Neural progenitor cell (in vitro differentiated cells): Measurements from ENCODE around the gene PLA1A. TPM values are rescaled to one million over a fixed set of nuclear protein-coding genes. Genes with fewer than 3 reads are reported as not detected.

Experiments used
- DNase-seq: peaks from one replicate; pipeline ENCODE4 v3.0.0-alpha.2; 2016; ENCODE audit warnings: low spot score
- H2AFZ ChIP-seq: fragments of 200-600 bp; sonication (generic); replicated peaks from 2 replicates; pipeline ENCODE4 v1.6.1; 2016; ENCODE audit warnings: antibody characterized with exemption
- H3F3A ChIP-seq: fragments of 200-600 bp; sonication (generic); 2 replicates; pipeline ENCODE4 v1.6.1; 2016; ENCODE audit warnings: antibody characterized with exemption, low read depth
- H3K27ac ChIP-seq: fragments of 200-600 bp; sonication (generic); 2 replicates; pipeline ENCODE4 v1.5.1; 2016; ENCODE audit warnings: mild to moderate bottlenecking
- H3K27me3 ChIP-seq: fragments of 200-600 bp; sonication (generic); 2 replicates; pipeline ENCODE4 v1.6.1; 2016; ENCODE audit warnings: mild to moderate bottlenecking, moderate library complexity
- H3K36me3 ChIP-seq: fragments of 200-600 bp; sonication (generic); 2 replicates; pipeline ENCODE4 v1.5.1; 2016
- H3K4me1 ChIP-seq: fragments of 200-600 bp; sonication (generic); 2 replicates; pipeline ENCODE4 v1.6.1; 2016; ENCODE audit warnings: mixed run types
- H3K4me2 ChIP-seq: fragments of 200-600 bp; sonication (generic); 2 replicates; pipeline ENCODE4 v1.6.1; 2016
- H3K4me3 ChIP-seq: fragments of 200-600 bp; sonication (generic); 2 replicates; pipeline ENCODE4 v1.5.1; 2016
- H3K79me2 ChIP-seq: fragments of 200-600 bp; sonication (generic); 2 replicates; pipeline ENCODE4 v1.6.1; 2016; ENCODE audit warnings: low read depth
- H3K9ac ChIP-seq: fragments of 200-600 bp; sonication (generic); 2 replicates; pipeline ENCODE4 v1.6.1; 2016
- H3K9me3 ChIP-seq: fragments of 200-600 bp; sonication (generic); 2 replicates; pipeline ENCODE4 v1.5.1; 2016; ENCODE audit warnings: low read depth
- H4K20me1 ChIP-seq: fragments of 200-600 bp; sonication (generic); 2 replicates; pipeline ENCODE4 v1.6.1; 2016; ENCODE audit warnings: low read depth
- H3K27ac Mint-ChIP-seq: 3 replicates; pipeline ENCODE4 v1.8.0; 2021; ENCODE audit warnings: mixed read lengths
- H3K27me3 Mint-ChIP-seq: 2 replicates; pipeline ENCODE4 v1.8.0; 2022; ENCODE audit warnings: low read depth, mild to moderate bottlenecking, inconsistent platforms, moderate library complexity, mixed read lengths; ENCODE audit not compliant: insufficient read depth
- H3K36me3 Mint-ChIP-seq: 3 replicates; pipeline ENCODE4 v1.8.0; 2021; ENCODE audit warnings: mixed read lengths
- H3K4me1 Mint-ChIP-seq: 3 replicates; pipeline ENCODE4 v1.8.0; 2021; ENCODE audit warnings: mixed read lengths
- H3K4me3 Mint-ChIP-seq: 3 replicates; pipeline ENCODE4 v1.8.0; 2021; ENCODE audit warnings: mild to moderate bottlenecking, moderate library complexity, mixed read lengths
- H3K9me3 Mint-ChIP-seq: 3 replicates; pipeline ENCODE4 v1.8.0; 2020; ENCODE audit warnings: mixed read lengths
- CTCF ChIP-seq: fragments of 200-600 bp; sonication (generic); IDR thresholded peaks from 2 replicates; pipeline ENCODE4 v1.5.1; 2017; ENCODE audit warnings: antibody characterized with exemption, mild to moderate bottlenecking
- EZH2 ChIP-seq: fragments of 200-600 bp; sonication (generic); IDR thresholded peaks from 2 replicates; pipeline ENCODE4 v1.6.1; 2017; ENCODE audit warnings: antibody characterized with exemption, mild to moderate bottlenecking, moderate library complexity
- EZH2phosphoT487 ChIP-seq: fragments of 200-600 bp; sonication (generic); IDR thresholded peaks from 2 replicates; pipeline ENCODE4 v1.6.1; 2017; ENCODE audit warnings: antibody characterized with exemption
- total RNA-seq: library from RNA; depleted of rRNA; stranded (reverse); fragments of >200 nt; gene quantifications from 2 replicates; pipeline ENCODE4 v1.2.3, GENCODE V29; 2015; ENCODE audit warnings: low replicate concordance

The PLA1A gene
- total RNA-seq, 1 donor from 2014 or later = not detected

- H3K4me3 Mint-ChIP-seq = no peak overlapping the region
- H3K27me3 ChIP-seq = no peaks in the 10 kb centered on the region
- no peak overlapping the region for H3K9ac ChIP-seq
- no peaks in the 10 kb centered on the region for H4K20me1 ChIP-seq
- no peaks in the 10 kb centered on the region for H3K9me3 Mint-ChIP-seq
- H3K4me2 ChIP-seq = no peak overlapping the region
- H3K36me3 Mint-ChIP-seq = no peaks in the 10 kb centered on the region
- H3K27ac Mint-ChIP-seq = no peak overlapping the region
- H3K27me3 Mint-ChIP-seq = peaks cover 6% of the 10 kb centered on the region
- no peaks in the 10 kb centered on the region for H3K4me1 ChIP-seq
- no peak for TF ChIP-seq CTCF
- H3K79me2 ChIP-seq = no peaks in the 10 kb centered on the region
- no peaks in the 10 kb centered on the region for H3K36me3 ChIP-seq
- DNase-seq = no peak
- peak overlapping the region; percentile 98 for H2AFZ ChIP-seq
- no peaks in the 10 kb centered on the region for H3F3A ChIP-seq
- peaks cover 3% of the 10 kb centered on the region for H3K4me1 Mint-ChIP-seq
- H3K27ac ChIP-seq = no peak overlapping the region
- H3K4me3 ChIP-seq = no peak overlapping the region
- H3K9me3 ChIP-seq = no peaks in the 10 kb centered on the region
Observed at GRCh38 chr3:119558626-119559317, 38.9 kb upstream of the PLA1A start.

GRCh38 chr3:119559441-119559963 lies 38.2 kb upstream of the PLA1A start, which contains the start of gene CD80:
Gene CD80 (minus strand): TSS chr3:119559614. CDS start chr3:119557728, 1,886 bp downstream.
- H3K36me3 Mint-ChIP-seq = no peaks in the 10 kb centered on the region
- Histone ChIP-seq H3K4me3 (no peak within 1 kb of the TSS), H2AFZ (peak within 1 kb of the TSS; percentile 98), H3K4me1 (no peaks in the 10 kb centered on the region), H4K20me1 (no peaks in the 10 kb centered on the region), H3K27me3 (no peaks in the 10 kb centered on the region), H3K36me3 (no peaks in the 10 kb centered on the region), H3K79me2 (no peaks in the 10 kb centered on the region), H3K9ac (no peak within 1 kb of the TSS), H3K27ac (no peak within 1 kb of the TSS), H3F3A (no peaks in the 10 kb centered on the region), H3K4me2 (no peak within 1 kb of the TSS), H3K9me3 (no peaks in the 10 kb centered on the region)
- peak; percentile 47 for TF ChIP-seq CTCF
- TF ChIP-seq EZH2 = no peak
- no peak for TF ChIP-seq EZH2phosphoT487
- peak; percentile 57 for DNase-seq
- no peaks in the 10 kb centered on the region for H3K9me3 Mint-ChIP-seq
- H3K27ac Mint-ChIP-seq = no peak within 1 kb of the TSS
- H3K27me3 Mint-ChIP-seq = peaks cover 6% of the 10 kb centered on the region
- peaks cover 3% of the 10 kb centered on the region for H3K4me1 Mint-ChIP-seq
- H3K4me3 Mint-ChIP-seq = no peak within 1 kb of the TSS

GRCh38 chr3:119560160-119560559 lies 37.5 kb upstream of the PLA1A start:
- Histone ChIP-seq H3K9ac (no peak overlapping the region), H3K4me3 (no peak overlapping the region), H3K27ac (no peak overlapping the region), H3K36me3 (no peaks in the 10 kb centered on the region), H3F3A (no peaks in the 10 kb centered on the region), H3K27me3 (no peaks in the 10 kb centered on the region), H3K4me1 (no peaks in the 10 kb centered on the region), H2AFZ (no peak overlapping the region), H3K4me2 (no peak overlapping the region), H4K20me1 (no peaks in the 10 kb centered on the region), H3K9me3 (no peaks in the 10 kb centered on the region), H3K79me2 (no peaks in the 10 kb centered on the region)
- Mint-ChIP-seq H3K36me3 (no peaks in the 10 kb centered on the region), H3K9me3 (no peaks in the 10 kb centered on the region), H3K27ac (no peak overlapping the region), H3K4me1 (peaks cover 3% of the 10 kb centered on the region), H3K4me3 (no peak overlapping the region), H3K27me3 (peaks cover 4% of the 10 kb centered on the region)
- TF ChIP-seq EZH2phosphoT487 (no peak), EZH2 (no peak), CTCF (no peak)
- DNase-seq = no peak
